Measurements from ENCODE around the gene JMJD1C. TPM values are rescaled to one million over a fixed set of nuclear protein-coding genes. Genes with fewer than 3 reads are reported as not detected.

Gene JMJD1C
- total RNA-seq, 2 experiments from 2014 or later: 389 to 399 TPM

DNA sequence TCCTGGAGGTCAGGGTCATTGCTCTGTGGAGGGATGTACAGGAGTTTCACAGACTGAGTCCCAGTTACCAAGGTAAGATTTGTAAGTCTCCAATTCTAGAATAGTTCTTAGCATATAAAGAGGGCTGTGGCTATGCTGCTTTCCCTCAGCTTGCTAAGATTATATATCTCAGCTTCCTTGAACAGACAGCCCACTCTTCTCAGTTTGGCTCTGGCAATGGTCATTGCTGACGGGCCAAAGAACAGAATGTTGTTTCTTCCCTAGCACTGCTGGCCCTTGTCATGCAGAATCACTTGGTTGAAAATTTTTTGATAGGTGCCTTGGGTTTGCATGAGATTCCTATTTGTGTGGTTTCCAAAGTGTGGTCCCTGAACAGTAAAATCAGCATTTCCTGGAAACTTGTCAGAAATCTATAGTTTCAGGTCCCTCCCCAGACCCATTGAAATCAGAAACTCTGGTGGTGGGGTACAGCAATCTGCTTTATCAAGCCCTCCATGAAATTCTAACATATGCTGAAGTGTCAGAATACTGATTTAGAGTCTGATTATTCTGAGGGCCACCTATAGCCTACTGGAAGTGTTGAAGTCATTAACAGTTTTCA, 294.4 kb downstream of the JMJD1C start:
- ChIA-PET POLR2A (no interaction called here), CTCF (no interaction called here)
- Histone ChIP-seq H3K27me3 (ENCODE audit: control insufficient read depth in 1 of 2, insufficient read depth in 2 of 2, low read length in 2 of 2) (no peaks in the 10 kb centered on the region), H3K4me1 (ENCODE audit: insufficient read depth, low read length) (no peaks in the 10 kb centered on the region), H3K27ac (ENCODE audit: low read depth in 1 of 2, low read length in 2 of 2) (no peak overlapping the region), H3K36me3 (ENCODE audit: insufficient read depth, low read length) (peaks cover 68% of the 10 kb centered on the region), H3K4me3 (ENCODE audit: low read length) (no peak overlapping the region), H3K9me3 (ENCODE audit: control insufficient read depth in 1 of 2, insufficient read depth in 1 of 2, low read length in 2 of 2) (no peaks in the 10 kb centered on the region)
- Mint-ChIP-seq H3K36me3 (ENCODE audit: low read depth) (peaks cover 93% of the 10 kb centered on the region), H3K27me3 (no peaks in the 10 kb centered on the region), H3K4me1 (ENCODE audit: low read depth) (peaks cover 22% of the 10 kb centered on the region), H3K9me3 (no peaks in the 10 kb centered on the region), H3K4me3 (no peak overlapping the region), H3K27ac (peak overlapping the region; percentile 62)
- TF ChIP-seq, protein P1, sequence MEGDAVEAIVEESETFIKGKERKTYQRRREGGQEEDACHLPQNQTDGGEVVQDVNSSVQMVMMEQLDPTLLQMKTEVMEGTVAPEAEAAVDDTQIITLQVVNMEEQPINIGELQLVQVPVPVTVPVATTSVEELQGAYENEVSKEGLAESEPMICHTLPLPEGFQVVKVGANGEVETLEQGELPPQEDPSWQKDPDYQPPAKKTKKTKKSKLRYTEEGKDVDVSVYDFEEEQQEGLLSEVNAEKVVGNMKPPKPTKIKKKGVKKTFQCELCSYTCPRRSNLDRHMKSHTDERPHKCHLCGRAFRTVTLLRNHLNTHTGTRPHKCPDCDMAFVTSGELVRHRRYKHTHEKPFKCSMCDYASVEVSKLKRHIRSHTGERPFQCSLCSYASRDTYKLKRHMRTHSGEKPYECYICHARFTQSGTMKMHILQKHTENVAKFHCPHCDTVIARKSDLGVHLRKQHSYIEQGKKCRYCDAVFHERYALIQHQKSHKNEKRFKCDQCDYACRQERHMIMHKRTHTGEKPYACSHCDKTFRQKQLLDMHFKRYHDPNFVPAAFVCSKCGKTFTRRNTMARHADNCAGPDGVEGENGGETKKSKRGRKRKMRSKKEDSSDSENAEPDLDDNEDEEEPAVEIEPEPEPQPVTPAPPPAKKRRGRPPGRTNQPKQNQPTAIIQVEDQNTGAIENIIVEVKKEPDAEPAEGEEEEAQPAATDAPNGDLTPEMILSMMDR (IDR thresholded peaks at IDR 0.05): no peak
- intact Hi-C loops (cut with DNase I, micrococcal nuclease): no loop called here
- no peak for DNase-seq
- ATAC-seq (ENCODE audit: poor library complexity): no peak

DNA sequence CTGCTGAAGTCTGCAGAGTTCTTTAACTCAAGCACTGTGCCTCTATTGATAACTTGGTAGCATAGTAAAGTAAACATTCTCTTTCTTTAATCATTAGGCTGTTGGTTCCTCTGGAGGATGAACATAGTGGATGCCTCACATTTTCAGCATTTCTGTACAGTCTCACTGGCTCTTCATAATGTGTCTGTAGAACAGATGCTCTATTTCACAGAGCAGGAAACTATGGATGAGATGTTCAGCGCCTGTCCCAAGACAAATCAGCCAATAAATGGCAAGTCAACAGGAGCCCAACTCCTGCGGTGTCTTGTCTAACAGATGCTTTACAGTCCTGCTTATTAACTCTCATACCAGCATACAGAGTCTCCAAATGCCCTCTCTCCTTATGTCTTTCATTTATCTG, 296.2 kb downstream of the JMJD1C start:
- H3K4me1 Mint-ChIP-seq (ENCODE audit: low read depth): peaks cover 16% of the 10 kb centered on the region
- POLR2A ChIA-PET: no interaction called here
- Histone ChIP-seq H3K4me3 (ENCODE audit: low read length) (no peak overlapping the region), H3K27ac (ENCODE audit: low read depth in 1 of 2, low read length in 2 of 2) (no peak overlapping the region), H3K36me3 (ENCODE audit: insufficient read depth, low read length) (peaks cover 59% of the 10 kb centered on the region), H3K9me3 (ENCODE audit: control insufficient read depth in 1 of 2, insufficient read depth in 1 of 2, low read length in 2 of 2) (no peaks in the 10 kb centered on the region), H3K27me3 (ENCODE audit: control insufficient read depth in 1 of 2, insufficient read depth in 2 of 2, low read length in 2 of 2) (no peaks in the 10 kb centered on the region), H3K4me1 (ENCODE audit: insufficient read depth, low read length) (no peaks in the 10 kb centered on the region)
- DNase-seq: no peak
- CTCF ChIA-PET: interaction anchor here (3.5 kb wide), 1 partner anchor 11 kb away, joined by 16 read pairs; no protein-coding TSS in a partner anchor
- H3K9me3 Mint-ChIP-seq: no peaks in the 10 kb centered on the region
- H3K27me3 Mint-ChIP-seq: no peaks in the 10 kb centered on the region
- peaks cover 90% of the 10 kb centered on the region for H3K36me3 Mint-ChIP-seq (ENCODE audit: low read depth)
- intact Hi-C loops (cut with DNase I, micrococcal nuclease): loop anchor here in 1 of 2 experiments (5.0 kb wide), 1 partner anchor 808 kb away; no protein-coding TSS in a partner anchor
- peak overlapping the region; percentile 21 for H3K27ac Mint-ChIP-seq
- ATAC-seq (ENCODE audit: poor library complexity): no peak
- TF ChIP-seq, protein P1 (IDR thresholded peaks at IDR 0.05): no peak
- no peak overlapping the region for H3K4me3 Mint-ChIP-seq

DNA sequence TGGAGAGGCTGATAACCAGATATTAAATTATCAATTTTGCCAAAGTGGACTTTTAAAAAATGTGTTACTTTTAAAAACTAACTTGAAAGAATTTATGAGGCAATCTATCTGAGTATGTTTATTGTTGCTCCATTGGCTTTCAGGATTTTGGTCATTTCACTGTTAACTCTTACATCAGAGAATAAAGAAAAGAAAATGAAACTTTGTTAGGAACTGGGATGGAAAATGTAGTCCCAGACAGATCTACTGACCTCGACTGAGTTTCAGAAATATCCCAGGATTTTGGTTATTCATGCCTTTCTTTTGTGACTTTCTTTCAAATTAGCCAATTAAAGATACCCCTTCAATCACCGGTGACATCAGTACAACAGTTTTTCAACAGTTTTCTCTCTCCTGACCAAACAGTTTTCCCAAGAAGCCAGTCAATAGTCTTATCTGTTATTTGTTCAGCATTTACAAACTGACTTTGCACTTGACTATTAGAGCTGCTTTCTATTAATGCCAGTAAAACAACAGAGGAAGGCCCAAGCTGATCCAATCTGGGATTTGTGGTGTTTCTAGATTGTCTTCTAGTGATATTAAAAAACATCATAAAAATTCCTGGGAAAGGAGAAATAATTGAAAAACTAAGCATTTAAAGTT, 296.8 kb downstream of the JMJD1C start:
- Histone ChIP-seq H3K36me3 (ENCODE audit: insufficient read depth, low read length) (peaks cover 64% of the 10 kb centered on the region), H3K27ac (ENCODE audit: low read depth in 1 of 2, low read length in 2 of 2) (no peak overlapping the region), H3K27me3 (ENCODE audit: control insufficient read depth in 1 of 2, insufficient read depth in 2 of 2, low read length in 2 of 2) (no peaks in the 10 kb centered on the region), H3K4me1 (ENCODE audit: insufficient read depth, low read length) (no peaks in the 10 kb centered on the region), H3K9me3 (ENCODE audit: control insufficient read depth in 1 of 2, insufficient read depth in 1 of 2, low read length in 2 of 2) (no peaks in the 10 kb centered on the region), H3K4me3 (ENCODE audit: low read length) (no peak overlapping the region)
- Mint-ChIP-seq H3K27me3 (no peaks in the 10 kb centered on the region), H3K9me3 (no peaks in the 10 kb centered on the region), H3K4me3 (no peak overlapping the region), H3K36me3 (ENCODE audit: low read depth) (peaks cover 83% of the 10 kb centered on the region), H3K27ac (peak overlapping the region; percentile 21), H3K4me1 (ENCODE audit: low read depth) (peaks cover 11% of the 10 kb centered on the region)
- intact Hi-C loops (cut with DNase I, micrococcal nuclease): loop anchor here in 1 of 2 experiments (5.0 kb wide), 1 partner anchor 808 kb away; no protein-coding TSS in a partner anchor
- TF ChIP-seq, protein P1 (IDR thresholded peaks at IDR 0.05): no peak
- no peak for DNase-seq
- CTCF ChIA-PET: interaction anchor here (2.4 to 4.2 kb wide), 3 partner anchors 11 to 547 kb away, joined by 11 to 41 read pairs (median 16); no protein-coding TSS in a partner anchor
- POLR2A ChIA-PET: interaction anchor here (1.0 to 3.5 kb wide), 3 partner anchors 461 to 552 kb away, joined by 3 to 33 read pairs (median 4); no protein-coding TSS in a partner anchor
- ATAC-seq (ENCODE audit: poor library complexity): no peak

Measured in CD4-positive, alpha-beta T cell (primary cell).